CD8-positive, alpha-beta memory T cell (primary cell): ENCODE data around the gene STK38L. TPM values are rescaled to one million over a fixed set of nuclear protein-coding genes. Genes with fewer than 3 reads are reported as not detected.

Experiments
- CTCF ChIA-PET: fragments of 350-600 bp; sonication (Branson Sonifier 250); formaldehyde crosslinking; loops from one replicate; lab custom pipeline; 2021; ENCODE audit warnings: antibody characterized with exemption; lab: Charles Lee
- POLR2A ChIA-PET: fragments of 350-600 bp; sonication (Branson Sonifier 250); formaldehyde crosslinking; loops from one replicate; lab custom pipeline; 2021; ENCODE audit warnings: antibody characterized with exemption; lab: Charles Lee
- DNase-seq, 5 donors: peaks; one replicate each; pipeline versions ENCODE4 v3.0.0 to v3.0.0-alpha.2; 2020 to 2022; ENCODE audit warnings: mixed read lengths in 1 of 5
- H3K27ac ChIP-seq: one replicate; pipeline ENCODE4 v1.7.0; 2013; ENCODE audit warnings: low read depth, mild to moderate bottlenecking, low read length, moderate library complexity
- H3K27me3 ChIP-seq: 2 replicates; pipeline ENCODE4 v1.7.0; 2013; ENCODE audit warnings: low read length, mild to moderate bottlenecking; ENCODE audit not compliant: insufficient read depth, poor library complexity, severe bottlenecking
- H3K36me3 ChIP-seq: 2 replicates; pipeline ENCODE4 v1.7.0; 2013; ENCODE audit warnings: mild to moderate bottlenecking, low read length, moderate library complexity; ENCODE audit not compliant: insufficient read depth
- H3K4me1 ChIP-seq: 2 replicates; pipeline ENCODE4 v1.7.0; 2013; ENCODE audit warnings: mild to moderate bottlenecking, low read length, moderate library complexity; ENCODE audit not compliant: insufficient read depth
- H3K4me3 ChIP-seq: 2 replicates; pipeline ENCODE4 v1.7.0; 2013; ENCODE audit warnings: mild to moderate bottlenecking, low read length
- H3K9me3 ChIP-seq: 2 replicates; pipeline ENCODE4 v1.7.0; 2013; ENCODE audit warnings: mild to moderate bottlenecking, low read length
- H3K27ac Mint-ChIP-seq, 8 donors: one replicate each; pipeline ENCODE4 v1.8.0; 2020 to 2021; ENCODE audit warnings: mixed read lengths in 8 of 8, mild to moderate bottlenecking in 6 of 8, inconsistent platforms in 3 of 8, moderate library complexity in 3 of 8
- H3K27me3 Mint-ChIP-seq, 2 donors: one replicate each; pipeline ENCODE4 v1.8.0; 2020 to 2021; ENCODE audit warnings: mixed read lengths in 2 of 2, mild to moderate bottlenecking in 1 of 2, moderate library complexity in 1 of 2
- H3K36me3 Mint-ChIP-seq, 3 donors: one replicate each; pipeline ENCODE4 v1.8.0; 2020 to 2021; ENCODE audit warnings: mixed read lengths in 3 of 3, inconsistent platforms in 1 of 3, mild to moderate bottlenecking in 1 of 3
- H3K4me1 Mint-ChIP-seq, 3 donors: one replicate each; pipeline ENCODE4 v1.8.0; 2020 to 2021; ENCODE audit warnings: mixed read lengths in 3 of 3, inconsistent platforms in 1 of 3, mild to moderate bottlenecking in 1 of 3
- H3K4me3 Mint-ChIP-seq, 7 donors: one replicate each; pipeline ENCODE4 v1.8.0; 2020 to 2021; ENCODE audit warnings: mixed read lengths in 7 of 7, mild to moderate bottlenecking in 6 of 7, moderate library complexity in 4 of 7, inconsistent platforms in 2 of 7
- H3K9me3 Mint-ChIP-seq, 5 donors: one replicate each; pipeline ENCODE4 v1.8.0; 2020 to 2022; ENCODE audit warnings: mixed read lengths in 5 of 5, mild to moderate bottlenecking in 3 of 5, moderate library complexity in 2 of 5, inconsistent platforms in 1 of 5
- polyA plus RNA-seq: library from polyadenylated mRNA; unstranded; fragments of 300-500 nt; fragmentation: Illumina TruSeq; gene quantifications from one replicate; pipeline ENCODE4 v1.2.3, GENCODE V29; 2021
- total RNA-seq, 2 experiments: library from RNA; stranded (reverse); gene quantifications; one replicate each; pipeline ENCODE4 v1.2.3, GENCODE V29; 2021

STK38L gene
- total and polyA plus RNA-seq, 3 experiments from 2014 or later = 7.1 to 27.7 (median 23.1) TPM

DNA sequence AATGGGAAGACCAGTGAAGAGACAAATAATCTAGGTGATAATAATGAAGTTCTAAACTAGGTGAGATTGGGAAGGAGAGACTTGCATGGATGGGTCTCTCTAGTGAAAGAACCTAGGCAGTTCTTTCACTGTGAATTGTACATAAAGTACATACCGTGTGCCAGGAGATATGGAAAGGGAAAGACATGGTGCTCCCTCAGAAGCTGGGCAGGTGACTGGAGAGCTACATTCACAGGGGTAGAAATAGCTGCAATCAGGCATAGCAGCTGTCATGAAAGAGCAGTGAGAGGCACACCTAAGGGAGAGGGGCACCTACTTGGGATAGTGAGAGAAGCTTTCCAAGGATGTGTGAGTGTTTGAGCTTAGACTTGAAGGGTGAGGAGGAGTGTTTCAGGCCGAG, 9.3 kb downstream of the STK38L start:
- ChIA-PET CTCF (no interaction called here), POLR2A (no interaction called here)
- H3K4me1 ChIP-seq = no peaks in the 10 kb centered on the region
- Mint-ChIP-seq H3K4me1 (peaks cover 23 to 44% (median 38%) of the 10 kb centered on the region in 3 donors), H3K4me3 (no peak overlapping the region), H3K27ac (no peak overlapping the region), H3K36me3 (peaks cover 0 to 12% (median 3%) of the 10 kb centered on the region in 3 donors), H3K9me3 (no peaks in the 10 kb centered on the region), H3K27me3 (no peaks in the 10 kb centered on the region)
- no peaks in the 10 kb centered on the region for H3K36me3 ChIP-seq
- DNase-seq = no peak
- no peak overlapping the region for H3K4me3 ChIP-seq
- no peak overlapping the region for H3K27ac ChIP-seq
- no peaks in the 10 kb centered on the region for H3K9me3 ChIP-seq
- H3K27me3 ChIP-seq = no peaks in the 10 kb centered on the region

DNA sequence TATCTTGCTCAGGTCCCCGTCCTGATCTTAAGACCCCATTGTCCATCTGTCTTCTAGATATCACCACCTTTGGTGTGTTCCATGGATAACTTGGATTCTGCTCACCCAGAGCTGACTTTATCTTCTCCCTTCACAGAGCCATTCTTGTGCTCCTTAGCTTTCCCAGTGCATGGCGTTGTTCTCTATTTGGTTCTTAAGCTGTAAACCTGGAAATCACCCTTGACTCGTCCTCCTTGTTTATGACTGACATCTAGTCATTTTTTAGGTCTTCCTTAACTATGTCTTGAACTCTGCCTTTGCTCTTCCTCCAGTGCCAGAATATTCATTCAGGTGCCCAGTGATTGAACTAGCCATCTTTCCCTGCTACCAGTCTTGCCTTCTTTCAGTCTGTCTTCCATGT, 11.7 kb downstream of the STK38L start:
- Mint-ChIP-seq H3K27ac (peak overlapping the region in 1 of 8 donors; percentile 39), H3K4me3 (no peak overlapping the region), H3K9me3 (no peaks in the 10 kb centered on the region), H3K27me3 (no peaks in the 10 kb centered on the region), H3K4me1 (peaks cover 25 to 43% (median 35%) of the 10 kb centered on the region in 3 donors), H3K36me3 (peaks cover 8 to 13% (median 9%) of the 10 kb centered on the region in 3 donors)
- POLR2A ChIA-PET = no interaction called here
- DNase-seq = no peak
- H3K4me1 ChIP-seq = no peaks in the 10 kb centered on the region
- H3K27me3 ChIP-seq = no peaks in the 10 kb centered on the region
- H3K36me3 ChIP-seq = no peaks in the 10 kb centered on the region
- no peak overlapping the region for H3K4me3 ChIP-seq
- CTCF ChIA-PET = interaction anchor here (0.9 kb wide), 1 partner anchor 49 kb away, joined by 3 read pairs; no protein-coding TSS in a partner anchor
- H3K27ac ChIP-seq = no peak overlapping the region
- no peaks in the 10 kb centered on the region for H3K9me3 ChIP-seq

- POLR2A ChIA-PET = no interaction called here
- DNase-seq = no peak
- Mint-ChIP-seq H3K4me3 (no peak overlapping the region), H3K4me1 (peaks cover 28 to 41% (median 41%) of the 10 kb centered on the region in 3 donors), H3K9me3 (no peaks in the 10 kb centered on the region), H3K36me3 (peaks cover 8 to 13% (median 9%) of the 10 kb centered on the region in 3 donors), H3K27ac (peak overlapping the region in 1 of 8 donors; percentile 26), H3K27me3 (no peaks in the 10 kb centered on the region)
- Histone ChIP-seq H3K4me1 (no peaks in the 10 kb centered on the region), H3K27me3 (no peaks in the 10 kb centered on the region), H3K4me3 (no peak overlapping the region), H3K27ac (no peak overlapping the region), H3K9me3 (no peaks in the 10 kb centered on the region), H3K36me3 (no peaks in the 10 kb centered on the region)
- CTCF ChIA-PET = interaction anchor here (1.3 kb wide), 1 partner anchor 13 kb away, joined by 4 read pairs; the partner anchor contains the start of gene STK38L
Observed at GRCh38 chr12:27257104-27257843, 13.2 kb downstream of the STK38L start.

GRCh38 chr12:27260746-27261145, 16.7 kb downstream of the STK38L start:
- H3K27ac Mint-ChIP-seq = peak overlapping the region in 1 of 8 donors; percentile 67
- H3K4me1 ChIP-seq = no peaks in the 10 kb centered on the region
- no peak for DNase-seq
- no peak overlapping the region for H3K4me3 ChIP-seq
- H3K36me3 Mint-ChIP-seq = peaks cover 13 to 23% (median 19%) of the 10 kb centered on the region in 3 donors
- no peaks in the 10 kb centered on the region for H3K27me3 ChIP-seq
- H3K27me3 Mint-ChIP-seq = no peaks in the 10 kb centered on the region
- H3K4me1 Mint-ChIP-seq = peaks cover 19 to 35% (median 30%) of the 10 kb centered on the region in 3 donors
- no peaks in the 10 kb centered on the region for H3K9me3 ChIP-seq
- H3K4me3 Mint-ChIP-seq = no peak overlapping the region
- H3K36me3 ChIP-seq = no peaks in the 10 kb centered on the region
- no peak overlapping the region for H3K27ac ChIP-seq
- H3K9me3 Mint-ChIP-seq = no peaks in the 10 kb centered on the region
- ChIA-PET POLR2A (no interaction called here), CTCF (no interaction called here)

GRCh38 chr12:27261866-27262265, 17.8 kb downstream of the STK38L start:
- no peaks in the 10 kb centered on the region for H3K36me3 ChIP-seq
- H3K9me3 Mint-ChIP-seq = peaks cover 0 to 4% (median 0%) of the 10 kb centered on the region in 5 donors
- ChIA-PET CTCF (no interaction called here), POLR2A (no interaction called here)
- no peak overlapping the region for H3K27ac ChIP-seq
- no peaks in the 10 kb centered on the region for H3K27me3 Mint-ChIP-seq
- no peaks in the 10 kb centered on the region for H3K27me3 ChIP-seq
- H3K4me1 Mint-ChIP-seq = peaks cover 16 to 30% (median 21%) of the 10 kb centered on the region in 3 donors
- H3K36me3 Mint-ChIP-seq = peaks cover 15 to 25% (median 16%) of the 10 kb centered on the region in 3 donors
- H3K4me3 Mint-ChIP-seq = no peak overlapping the region
- H3K9me3 ChIP-seq = no peaks in the 10 kb centered on the region
- no peak overlapping the region for H3K4me3 ChIP-seq
- no peak for DNase-seq
- no peaks in the 10 kb centered on the region for H3K4me1 ChIP-seq
- H3K27ac Mint-ChIP-seq = no peak overlapping the region

GRCh38 chr12:27270148-27270547, 26.1 kb downstream of the STK38L start:
- Mint-ChIP-seq H3K4me3 (no peak overlapping the region), H3K4me1 (peaks cover 17 to 29% (median 21%) of the 10 kb centered on the region in 3 donors), H3K27ac (no peak overlapping the region), H3K27me3 (peaks cover 0 to 1% of the 10 kb centered on the region in 2 donors), H3K9me3 (peaks cover 0 to 9% (median 6%) of the 10 kb centered on the region in 5 donors), H3K36me3 (peaks cover 20 to 23% (median 21%) of the 10 kb centered on the region in 3 donors)
- no peak for DNase-seq
- ChIA-PET POLR2A (no interaction called here), CTCF (no interaction called here)
- no peaks in the 10 kb centered on the region for H3K9me3 ChIP-seq
- H3K27me3 ChIP-seq = no peaks in the 10 kb centered on the region
- no peaks in the 10 kb centered on the region for H3K36me3 ChIP-seq
- no peak overlapping the region for H3K27ac ChIP-seq
- no peak overlapping the region for H3K4me3 ChIP-seq
- no peaks in the 10 kb centered on the region for H3K4me1 ChIP-seq

- peaks cover 0 to 9% (median 6%) of the 10 kb centered on the region in 5 donors for H3K9me3 Mint-ChIP-seq
- no peak for DNase-seq
- H3K27ac ChIP-seq = no peak overlapping the region
- no peak overlapping the region for H3K4me3 ChIP-seq
- no peak overlapping the region for H3K4me3 Mint-ChIP-seq
- no peaks in the 10 kb centered on the region for H3K9me3 ChIP-seq
- no peak overlapping the region for H3K27ac Mint-ChIP-seq
- H3K27me3 ChIP-seq = no peaks in the 10 kb centered on the region
- H3K4me1 ChIP-seq = no peaks in the 10 kb centered on the region
- peaks cover 0 to 1% of the 10 kb centered on the region in 2 donors for H3K27me3 Mint-ChIP-seq
- H3K36me3 ChIP-seq = no peaks in the 10 kb centered on the region
- H3K4me1 Mint-ChIP-seq = peaks cover 16 to 30% (median 23%) of the 10 kb centered on the region in 3 donors
- CTCF ChIA-PET = no interaction called here
- peaks cover 17 to 21% (median 19%) of the 10 kb centered on the region in 3 donors for H3K36me3 Mint-ChIP-seq
- POLR2A ChIA-PET = interaction anchor here (0.7 kb wide), 1 partner anchor 8 kb away, joined by 3 read pairs; no protein-coding TSS in a partner anchor
Observed at GRCh38 chr12:27271206-27271605, 27.1 kb downstream of the STK38L start.

DNA sequence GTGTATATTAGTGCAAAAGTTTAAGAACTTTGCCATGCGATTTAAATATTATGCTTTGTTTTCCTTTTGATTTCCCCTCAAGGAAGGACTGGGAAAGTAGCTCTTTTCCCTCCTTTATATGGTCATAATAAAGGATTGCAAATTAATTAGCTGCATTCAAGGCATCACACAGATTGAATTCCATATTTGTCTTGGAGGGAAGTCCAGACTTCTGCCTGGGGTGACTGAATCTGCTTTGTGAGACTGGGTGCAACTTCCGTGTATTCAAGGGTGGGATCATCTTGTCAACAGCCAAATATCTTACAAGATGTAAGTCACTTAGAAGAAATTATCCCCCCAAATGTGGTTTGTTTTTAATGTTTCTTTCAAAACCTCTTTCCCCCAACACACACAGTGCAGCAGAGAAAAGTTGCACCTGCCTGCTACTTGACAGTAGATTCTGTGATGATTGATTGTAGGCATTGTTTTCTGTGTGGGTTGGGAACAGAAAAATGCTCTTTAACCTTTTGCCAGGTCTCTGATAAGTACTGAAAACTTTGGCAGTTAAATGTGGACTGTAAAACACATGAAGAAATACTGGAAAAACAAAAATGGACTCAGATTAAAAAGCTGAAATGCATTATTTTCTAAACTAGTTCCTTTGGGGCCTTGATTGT, 28.4 kb downstream of the STK38L start:
- Mint-ChIP-seq H3K9me3 (peaks cover 0 to 6% (median 5%) of the 10 kb centered on the region in 5 donors), H3K4me3 (no peak overlapping the region), H3K36me3 (peaks cover 8 to 19% (median 15%) of the 10 kb centered on the region in 3 donors), H3K4me1 (peaks cover 17 to 36% (median 31%) of the 10 kb centered on the region in 3 donors), H3K27ac (no peak overlapping the region), H3K27me3 (no peaks in the 10 kb centered on the region)
- CTCF ChIA-PET = no interaction called here
- Histone ChIP-seq H3K36me3 (no peaks in the 10 kb centered on the region), H3K27ac (no peak overlapping the region), H3K4me3 (no peak overlapping the region), H3K4me1 (no peaks in the 10 kb centered on the region), H3K27me3 (no peaks in the 10 kb centered on the region), H3K9me3 (no peaks in the 10 kb centered on the region)
- POLR2A ChIA-PET = no interaction called here
- DNase-seq = no peak
